ENCODE data around the gene TMEM132C. TPM values are rescaled to one million over a fixed set of nuclear protein-coding genes. Genes with fewer than 3 reads are reported as not detected.

The TMEM132C gene
- total RNA-seq, 1 experiment from 2014 or later: not detected

DNA sequence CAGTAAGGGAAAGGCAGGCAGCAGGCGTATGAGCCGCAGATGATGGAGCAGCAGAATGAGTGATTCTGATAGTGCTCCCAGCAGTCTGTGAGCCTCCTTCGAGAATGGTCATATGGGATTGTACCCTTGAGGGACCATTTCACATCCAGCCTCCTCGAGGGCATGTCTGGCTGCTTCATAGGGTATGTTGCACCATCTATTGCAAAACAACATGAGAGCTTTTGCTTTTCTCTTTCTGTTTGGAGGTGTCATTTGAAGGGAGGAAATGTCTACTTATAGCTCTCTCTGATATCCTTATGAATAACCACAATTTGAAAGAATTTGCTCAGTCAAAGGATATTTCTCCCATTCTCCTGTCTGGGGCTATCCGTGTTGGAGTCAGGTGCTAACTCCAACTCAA lies 172.8 kb downstream of the TMEM132C start:
- CTCF ChIA-PET: no interaction called here

GRCh38 chr12:128442096-128442495 lies 175.1 kb downstream of the TMEM132C start:
- no TSS peak for BruUV-seq (replicated peaks)
- H3K27ac Mint-ChIP-seq (ENCODE audit: unreplicated experiment): no peak overlapping the region
- H3K36me3 Mint-ChIP-seq (ENCODE audit: insufficient read depth, unreplicated experiment): no peaks in the 10 kb centered on the region
- no peak for DNase-seq
- intact Hi-C loops (cut with micrococcal nuclease; ENCODE audit: unreplicated experiment): no loop called here
- no peak overlapping the region for H3K4me3 Mint-ChIP-seq (ENCODE audit: low read depth, unreplicated experiment)
- TF ChIP-seq, protein P1, sequence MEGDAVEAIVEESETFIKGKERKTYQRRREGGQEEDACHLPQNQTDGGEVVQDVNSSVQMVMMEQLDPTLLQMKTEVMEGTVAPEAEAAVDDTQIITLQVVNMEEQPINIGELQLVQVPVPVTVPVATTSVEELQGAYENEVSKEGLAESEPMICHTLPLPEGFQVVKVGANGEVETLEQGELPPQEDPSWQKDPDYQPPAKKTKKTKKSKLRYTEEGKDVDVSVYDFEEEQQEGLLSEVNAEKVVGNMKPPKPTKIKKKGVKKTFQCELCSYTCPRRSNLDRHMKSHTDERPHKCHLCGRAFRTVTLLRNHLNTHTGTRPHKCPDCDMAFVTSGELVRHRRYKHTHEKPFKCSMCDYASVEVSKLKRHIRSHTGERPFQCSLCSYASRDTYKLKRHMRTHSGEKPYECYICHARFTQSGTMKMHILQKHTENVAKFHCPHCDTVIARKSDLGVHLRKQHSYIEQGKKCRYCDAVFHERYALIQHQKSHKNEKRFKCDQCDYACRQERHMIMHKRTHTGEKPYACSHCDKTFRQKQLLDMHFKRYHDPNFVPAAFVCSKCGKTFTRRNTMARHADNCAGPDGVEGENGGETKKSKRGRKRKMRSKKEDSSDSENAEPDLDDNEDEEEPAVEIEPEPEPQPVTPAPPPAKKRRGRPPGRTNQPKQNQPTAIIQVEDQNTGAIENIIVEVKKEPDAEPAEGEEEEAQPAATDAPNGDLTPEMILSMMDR (IDR thresholded peaks at IDR 0.05; ENCODE audit: unreplicated experiment): no peak
- H3K9me3 Mint-ChIP-seq (ENCODE audit: low read depth, unreplicated experiment): peaks cover 11% of the 10 kb centered on the region
- no peaks in the 10 kb centered on the region for H3K4me1 Mint-ChIP-seq (ENCODE audit: low read depth, unreplicated experiment)
- no peaks in the 10 kb centered on the region for H3K27me3 Mint-ChIP-seq (ENCODE audit: unreplicated experiment)
- CTCF ChIA-PET: no interaction called here

More for the DNA sequence above, 172.8 kb downstream of the TMEM132C start:
- no peaks in the 10 kb centered on the region for H3K27me3 Mint-ChIP-seq (ENCODE audit: unreplicated experiment)
- no peaks in the 10 kb centered on the region for H3K36me3 Mint-ChIP-seq (ENCODE audit: insufficient read depth, unreplicated experiment)
- DNase-seq: no peak
- TF ChIP-seq, protein P1 (IDR thresholded peaks at IDR 0.05; ENCODE audit: unreplicated experiment): no peak
- H3K9me3 Mint-ChIP-seq (ENCODE audit: low read depth, unreplicated experiment): peaks cover 8% of the 10 kb centered on the region
- no TSS peak for BruUV-seq (replicated peaks)
- H3K4me3 Mint-ChIP-seq (ENCODE audit: low read depth, unreplicated experiment): no peak overlapping the region
- H3K4me1 Mint-ChIP-seq (ENCODE audit: low read depth, unreplicated experiment): no peaks in the 10 kb centered on the region
- no peak overlapping the region for H3K27ac Mint-ChIP-seq (ENCODE audit: unreplicated experiment)
- intact Hi-C loops (cut with micrococcal nuclease; ENCODE audit: unreplicated experiment): no loop called here

GRCh38 chr12:128444598-128444997 lies 177.6 kb downstream of the TMEM132C start:
- Mint-ChIP-seq H3K4me3 (ENCODE audit: low read depth, unreplicated experiment) (no peak overlapping the region), H3K9me3 (ENCODE audit: low read depth, unreplicated experiment) (peaks cover 11% of the 10 kb centered on the region), H3K36me3 (ENCODE audit: insufficient read depth, unreplicated experiment) (no peaks in the 10 kb centered on the region), H3K27ac (ENCODE audit: unreplicated experiment) (no peak overlapping the region), H3K27me3 (ENCODE audit: unreplicated experiment) (no peaks in the 10 kb centered on the region), H3K4me1 (ENCODE audit: low read depth, unreplicated experiment) (no peaks in the 10 kb centered on the region)
- TF ChIP-seq, protein P1 (IDR thresholded peaks at IDR 0.05; ENCODE audit: unreplicated experiment): no peak
- intact Hi-C loops (cut with micrococcal nuclease; ENCODE audit: unreplicated experiment): no loop called here
- no TSS peak for BruUV-seq (replicated peaks)
- CTCF ChIA-PET: no interaction called here
- DNase-seq: no peak

- peaks cover 11% of the 10 kb centered on the region for H3K9me3 Mint-ChIP-seq (ENCODE audit: low read depth, unreplicated experiment)
- H3K27me3 Mint-ChIP-seq (ENCODE audit: unreplicated experiment): no peaks in the 10 kb centered on the region
- CTCF ChIA-PET: no interaction called here
- H3K4me1 Mint-ChIP-seq (ENCODE audit: low read depth, unreplicated experiment): no peaks in the 10 kb centered on the region
- no peak overlapping the region for H3K27ac Mint-ChIP-seq (ENCODE audit: unreplicated experiment)
- intact Hi-C loops (cut with micrococcal nuclease; ENCODE audit: unreplicated experiment): no loop called here
- TF ChIP-seq, protein P1 (IDR thresholded peaks at IDR 0.05; ENCODE audit: unreplicated experiment): no peak
- DNase-seq: no peak
- BruUV-seq (replicated peaks): no TSS peak
- no peaks in the 10 kb centered on the region for H3K36me3 Mint-ChIP-seq (ENCODE audit: insufficient read depth, unreplicated experiment)
- H3K4me3 Mint-ChIP-seq (ENCODE audit: low read depth, unreplicated experiment): no peak overlapping the region
Measured at GRCh38 chr12:128445415-128446127, 178.6 kb downstream of the TMEM132C start.
